ENCODE data around the gene SUFU.

DNA sequence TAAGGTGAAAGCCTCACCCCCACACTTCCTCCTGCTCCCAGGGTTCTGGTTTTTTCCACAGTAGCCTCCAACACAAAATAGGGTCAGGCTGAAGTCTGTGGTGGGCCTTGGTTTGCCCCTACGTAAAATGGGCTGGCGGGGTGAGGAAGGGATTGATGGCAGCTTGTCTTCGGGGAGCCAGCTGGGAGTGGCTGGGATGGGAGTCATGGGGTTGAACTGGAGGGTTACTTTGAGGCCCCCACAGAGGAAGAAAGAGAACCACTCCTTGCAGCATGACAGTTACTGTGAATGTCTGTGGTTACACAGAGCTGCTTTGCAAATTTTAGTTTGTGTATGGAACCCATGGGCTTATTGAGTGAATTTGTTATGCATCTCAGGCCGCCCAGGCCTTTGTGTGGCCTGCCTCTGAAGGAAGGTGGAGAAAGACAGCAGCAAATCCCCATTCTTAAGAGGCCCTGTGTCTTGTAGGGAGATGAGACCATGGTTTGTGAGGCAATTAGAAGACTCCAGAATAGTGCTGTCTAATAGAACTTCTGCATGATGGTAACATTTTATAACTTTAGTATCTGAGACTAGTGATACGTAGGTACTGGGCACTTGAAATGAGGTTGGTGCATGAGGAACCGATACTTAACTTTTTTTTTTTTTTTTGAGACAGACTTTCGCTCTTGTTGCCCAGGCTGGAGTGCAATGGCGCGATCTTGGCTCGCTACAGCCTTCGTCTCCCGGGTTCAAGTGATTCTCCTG, 148.6 kb downstream of the SUFU start:
- TF ChIP-seq ZFP82 (CRISPR knock-in tag; IDR thresholded peaks at IDR 0.05; ENCODE audit: borderline replicate concordance) (no peak), POLR2A (IDR thresholded peaks at IDR 0.05; ENCODE audit: insufficient read depth in 1 of 2, low read depth in 2 of 2, low read length in 2 of 2) (no peak), TBX3 (IDR thresholded peaks at IDR 0.05; ENCODE audit: borderline replicate concordance) (no peak), SRSF9 (IDR thresholded peaks at IDR 0.05; ENCODE audit: borderline replicate concordance, insufficient read depth, low read depth, low read length, poor library complexity, severe bottlenecking) (no peak)
- TF ChIP-seq, protein P1, sequence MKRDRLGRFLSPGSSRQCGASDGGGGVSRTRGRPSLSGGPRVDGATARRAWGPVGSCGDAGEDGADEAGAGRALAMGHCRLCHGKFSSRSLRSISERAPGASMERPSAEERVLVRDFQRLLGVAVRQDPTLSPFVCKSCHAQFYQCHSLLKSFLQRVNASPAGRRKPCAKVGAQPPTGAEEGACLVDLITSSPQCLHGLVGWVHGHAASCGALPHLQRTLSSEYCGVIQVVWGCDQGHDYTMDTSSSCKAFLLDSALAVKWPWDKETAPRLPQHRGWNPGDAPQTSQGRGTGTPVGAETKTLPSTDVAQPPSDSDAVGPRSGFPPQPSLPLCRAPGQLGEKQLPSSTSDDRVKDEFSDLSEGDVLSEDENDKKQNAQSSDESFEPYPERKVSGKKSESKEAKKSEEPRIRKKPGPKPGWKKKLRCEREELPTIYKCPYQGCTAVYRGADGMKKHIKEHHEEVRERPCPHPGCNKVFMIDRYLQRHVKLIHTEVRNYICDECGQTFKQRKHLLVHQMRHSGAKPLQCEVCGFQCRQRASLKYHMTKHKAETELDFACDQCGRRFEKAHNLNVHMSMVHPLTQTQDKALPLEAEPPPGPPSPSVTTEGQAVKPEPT (CRISPR knock-in tag; IDR thresholded peaks at IDR 0.05; ENCODE audit: low read depth) = no peak

All from HepG2 (cell line).